Tibial artery (tissue), 4 donors: Measurements from ENCODE around the gene AGFG1.
"Not testable (repeated sequence)": the region's sequence is repeated elsewhere in the genome, so short reads cannot be mapped to it uniquely, and the experiment has no call there.

Source experiments
- DNase-seq, 2 donors: peaks; one replicate each; pipeline ENCODE4 v3.0.0-alpha.2; 2019
- H3K27ac ChIP-seq, 2 donors: fragments of 200-600 bp; sonication (generic) in 1 of 2; 1 replicate in 1 of 2; 2 replicates in 1 of 2; pipeline ENCODE4 v1.5.1; 2018 to 2019; ENCODE audit warnings: mild to moderate bottlenecking in 1 of 2
- H3K27me3 ChIP-seq, 2 donors: fragments of 200-600 bp; sonication (generic) in 1 of 2; one replicate each; pipeline versions ENCODE4 v1.5.1 to v1.6.0; 2016 to 2019
- H3K36me3 ChIP-seq, 3 donors: fragments of 200-600 bp; sonication (generic) in 2 of 3; one replicate each; pipeline ENCODE4 v1.5.1; 2016 to 2019; ENCODE audit warnings: mild to moderate bottlenecking in 2 of 3
- H3K4me1 ChIP-seq, 4 donors: fragments of 200-600 bp; sonication (generic) in 2 of 4; 1 replicate in 3 of 4; 2 replicates in 1 of 4; pipeline ENCODE4 v1.5.1; 2016 to 2019
- H3K4me3 ChIP-seq, 2 donors: fragments of 200-600 bp; sonication (generic) in 1 of 2; 1 replicate in 1 of 2; 2 replicates in 1 of 2; pipeline ENCODE4 v1.5.1; 2018 to 2019; ENCODE audit warnings: mild to moderate bottlenecking in 2 of 2
- H3K9me3 ChIP-seq, 3 donors: fragments of 200-600 bp; sonication (generic) in 1 of 3; one replicate each; pipeline ENCODE4 v1.5.1; 2016 to 2019
- intact Hi-C: fragments of 100-400 bp; cut with DNase I; formaldehyde crosslinking; loops from one replicate; pipeline ENCODE4 v1.15.0; 2023; ENCODE audit warnings: low total_unique reads
- TF ChIP-seq, protein P1 (sequence below), 2 experiments: fragments of 200-600 bp in 1 of 2; fragments of 450-650 bp in 1 of 2; IDR thresholded peaks; one replicate each; pipeline ENCODE4 v1.5.1; 2017 to 2019; ENCODE audit warnings: antibody characterized with exemption in 2 of 2, mild to moderate bottlenecking in 1 of 2, moderate library complexity in 1 of 2

AGFG1 gene

DNA sequence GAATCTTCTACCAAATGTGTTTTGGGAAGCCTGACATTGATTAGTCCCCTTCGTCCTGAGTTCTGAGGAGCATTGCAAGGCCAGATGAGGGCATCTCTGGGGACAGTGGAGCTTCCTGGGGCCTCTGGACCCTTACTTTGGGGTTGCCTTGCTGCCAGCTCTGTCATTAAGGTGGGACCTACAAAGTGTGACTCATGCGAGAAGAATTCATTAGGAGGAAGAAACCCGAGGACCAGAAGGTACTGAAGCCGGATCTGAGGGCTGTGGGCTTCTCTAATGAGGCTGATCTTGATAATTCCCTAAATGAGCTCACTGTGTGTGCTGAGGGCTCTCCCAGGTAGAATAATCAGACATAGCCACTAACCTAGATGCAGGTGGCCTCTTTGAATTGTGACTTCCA is 126.0 kb downstream of the AGFG1 start:
- no peaks in the 10 kb centered on the region for H3K4me1 ChIP-seq
- intact Hi-C loops = no loop called here
- H3K27ac ChIP-seq = no peak overlapping the region
- TF ChIP-seq, protein P1, sequence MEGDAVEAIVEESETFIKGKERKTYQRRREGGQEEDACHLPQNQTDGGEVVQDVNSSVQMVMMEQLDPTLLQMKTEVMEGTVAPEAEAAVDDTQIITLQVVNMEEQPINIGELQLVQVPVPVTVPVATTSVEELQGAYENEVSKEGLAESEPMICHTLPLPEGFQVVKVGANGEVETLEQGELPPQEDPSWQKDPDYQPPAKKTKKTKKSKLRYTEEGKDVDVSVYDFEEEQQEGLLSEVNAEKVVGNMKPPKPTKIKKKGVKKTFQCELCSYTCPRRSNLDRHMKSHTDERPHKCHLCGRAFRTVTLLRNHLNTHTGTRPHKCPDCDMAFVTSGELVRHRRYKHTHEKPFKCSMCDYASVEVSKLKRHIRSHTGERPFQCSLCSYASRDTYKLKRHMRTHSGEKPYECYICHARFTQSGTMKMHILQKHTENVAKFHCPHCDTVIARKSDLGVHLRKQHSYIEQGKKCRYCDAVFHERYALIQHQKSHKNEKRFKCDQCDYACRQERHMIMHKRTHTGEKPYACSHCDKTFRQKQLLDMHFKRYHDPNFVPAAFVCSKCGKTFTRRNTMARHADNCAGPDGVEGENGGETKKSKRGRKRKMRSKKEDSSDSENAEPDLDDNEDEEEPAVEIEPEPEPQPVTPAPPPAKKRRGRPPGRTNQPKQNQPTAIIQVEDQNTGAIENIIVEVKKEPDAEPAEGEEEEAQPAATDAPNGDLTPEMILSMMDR (IDR thresholded peaks at IDR 0.05) = no peak
- no peaks in the 10 kb centered on the region for H3K9me3 ChIP-seq
- H3K4me3 ChIP-seq = no peak overlapping the region
- no peak for DNase-seq
- no peaks in the 10 kb centered on the region for H3K36me3 ChIP-seq
- H3K27me3 ChIP-seq = no peaks in the 10 kb centered on the region

DNA sequence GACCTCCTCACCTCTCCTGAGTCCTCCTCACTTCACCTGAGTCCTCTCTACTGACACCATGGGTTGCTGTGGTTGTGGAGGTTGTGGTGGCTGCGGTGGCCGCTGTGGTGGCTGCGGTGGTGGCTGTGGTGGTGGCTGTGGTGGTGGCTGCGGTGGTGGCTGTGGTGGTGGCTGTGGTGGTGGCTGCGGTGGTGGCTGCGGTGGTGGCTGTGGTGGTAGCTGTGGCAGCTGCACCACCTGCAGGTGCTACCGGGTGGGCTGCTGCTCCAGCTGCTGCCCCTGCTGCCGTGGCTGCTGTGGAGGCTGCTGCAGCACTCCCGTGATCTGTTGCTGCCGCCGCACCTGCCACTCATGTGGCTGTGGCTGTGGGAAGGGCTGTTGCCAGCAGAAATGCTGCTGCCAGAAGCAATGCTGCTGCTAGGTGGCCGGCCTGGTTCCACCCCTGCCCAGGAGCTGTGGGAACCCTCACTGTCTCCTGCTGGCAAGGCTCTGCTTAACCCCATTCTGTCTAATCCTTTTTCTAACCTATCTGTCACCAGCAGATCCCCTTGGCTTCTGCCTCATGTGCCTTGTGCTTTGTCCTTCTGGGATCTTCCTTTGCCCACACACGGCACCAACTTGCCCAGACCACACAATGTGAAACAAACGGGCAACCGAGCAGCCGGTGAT is 127.0 kb downstream of the AGFG1 start, which contains the start of gene SCYGR2:
Gene SCYGR2 (plus strand): TSS at position 59 of the 669 bp plus-strand sequence. CDS start 0 bp downstream, at position 59.
- intact Hi-C loops, H3K36me3 ChIP-seq, H3K4me3 ChIP-seq, H3K27me3 ChIP-seq, H3K9me3 ChIP-seq, H3K4me1 ChIP-seq, H3K27ac ChIP-seq, DNase-seq: not testable (repeated sequence)

DNA sequence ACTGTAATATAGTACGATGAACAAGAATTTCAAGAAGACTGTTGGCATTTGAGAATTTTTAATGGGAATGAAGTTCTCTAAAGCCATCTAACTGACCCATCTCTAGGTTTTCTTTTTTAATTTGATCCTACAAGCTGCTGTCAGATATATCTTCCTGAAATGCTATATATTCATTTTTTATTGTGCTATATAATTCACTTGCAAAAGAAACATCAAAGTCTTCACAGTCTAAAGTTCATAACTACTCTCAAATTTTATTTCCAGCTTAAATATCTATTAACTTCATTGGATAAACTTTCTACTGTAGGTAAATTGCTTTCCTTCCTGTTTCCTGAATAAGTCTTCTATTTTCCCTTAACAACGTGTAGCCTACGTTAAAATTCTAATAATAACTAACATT is 130.4 kb downstream of the AGFG1 start:
- TF ChIP-seq, protein P1 (IDR thresholded peaks at IDR 0.05) = no peak
- intact Hi-C loops = no loop called here
- Histone ChIP-seq H3K9me3 (no peaks in the 10 kb centered on the region), H3K27ac (no peak overlapping the region), H3K36me3 (no peaks in the 10 kb centered on the region), H3K27me3 (no peaks in the 10 kb centered on the region), H3K4me1 (no peaks in the 10 kb centered on the region), H3K4me3 (no peak overlapping the region)
- DNase-seq = no peak

DNA sequence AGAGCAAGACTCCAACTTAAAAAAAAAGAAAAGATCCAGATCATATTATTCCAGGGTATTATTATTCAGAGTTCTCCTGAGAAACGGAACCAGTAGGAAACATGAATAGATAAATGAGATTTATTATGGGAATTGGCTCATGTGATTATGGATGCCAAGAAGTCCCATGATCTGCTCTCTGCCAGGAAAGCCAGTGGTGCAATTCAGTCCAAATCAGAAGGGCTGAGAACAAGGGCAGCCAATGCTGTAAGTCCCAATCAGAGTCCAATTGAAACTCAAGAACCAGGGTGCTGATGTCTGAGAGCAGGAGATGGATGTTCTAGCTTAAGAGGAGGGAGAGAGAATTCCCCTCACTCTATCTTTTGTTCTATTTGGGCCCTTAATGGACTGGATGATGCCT is 134.5 kb downstream of the AGFG1 start:
- no peaks in the 10 kb centered on the region for H3K9me3 ChIP-seq
- no peak overlapping the region for H3K27ac ChIP-seq
- H3K4me1 ChIP-seq = no peaks in the 10 kb centered on the region
- no peak overlapping the region for H3K4me3 ChIP-seq
- H3K36me3 ChIP-seq = no peaks in the 10 kb centered on the region
- intact Hi-C loops = no loop called here
- no peaks in the 10 kb centered on the region for H3K27me3 ChIP-seq
- peak in 1 of 2 donors; percentile 50 for DNase-seq
- TF ChIP-seq, protein P1 (IDR thresholded peaks at IDR 0.05) = no peak

DNA sequence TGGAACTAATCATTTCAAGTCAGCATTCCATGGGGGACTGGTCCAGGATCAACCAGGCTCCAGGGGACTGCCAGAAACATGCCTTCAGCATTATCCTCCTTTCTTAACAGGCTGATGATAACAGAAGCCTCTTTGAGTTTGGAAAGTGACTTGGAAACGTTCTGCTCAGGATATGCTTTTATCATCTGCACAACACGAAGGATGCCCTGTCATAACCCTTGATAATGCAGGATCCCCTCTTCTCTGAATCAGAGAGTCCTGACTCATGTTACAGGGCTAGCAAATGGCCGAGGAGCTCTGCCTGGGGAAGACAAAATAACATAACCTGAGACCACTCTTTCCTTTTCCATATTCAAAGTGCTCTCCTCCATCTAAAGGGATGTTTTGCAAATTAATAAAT is 136.0 kb downstream of the AGFG1 start:
- no peaks in the 10 kb centered on the region for H3K36me3 ChIP-seq
- no peak for DNase-seq
- no peaks in the 10 kb centered on the region for H3K9me3 ChIP-seq
- TF ChIP-seq, protein P1 (IDR thresholded peaks at IDR 0.05) = no peak
- intact Hi-C loops = no loop called here
- no peaks in the 10 kb centered on the region for H3K4me1 ChIP-seq
- no peak overlapping the region for H3K27ac ChIP-seq
- no peaks in the 10 kb centered on the region for H3K27me3 ChIP-seq
- no peak overlapping the region for H3K4me3 ChIP-seq

DNA sequence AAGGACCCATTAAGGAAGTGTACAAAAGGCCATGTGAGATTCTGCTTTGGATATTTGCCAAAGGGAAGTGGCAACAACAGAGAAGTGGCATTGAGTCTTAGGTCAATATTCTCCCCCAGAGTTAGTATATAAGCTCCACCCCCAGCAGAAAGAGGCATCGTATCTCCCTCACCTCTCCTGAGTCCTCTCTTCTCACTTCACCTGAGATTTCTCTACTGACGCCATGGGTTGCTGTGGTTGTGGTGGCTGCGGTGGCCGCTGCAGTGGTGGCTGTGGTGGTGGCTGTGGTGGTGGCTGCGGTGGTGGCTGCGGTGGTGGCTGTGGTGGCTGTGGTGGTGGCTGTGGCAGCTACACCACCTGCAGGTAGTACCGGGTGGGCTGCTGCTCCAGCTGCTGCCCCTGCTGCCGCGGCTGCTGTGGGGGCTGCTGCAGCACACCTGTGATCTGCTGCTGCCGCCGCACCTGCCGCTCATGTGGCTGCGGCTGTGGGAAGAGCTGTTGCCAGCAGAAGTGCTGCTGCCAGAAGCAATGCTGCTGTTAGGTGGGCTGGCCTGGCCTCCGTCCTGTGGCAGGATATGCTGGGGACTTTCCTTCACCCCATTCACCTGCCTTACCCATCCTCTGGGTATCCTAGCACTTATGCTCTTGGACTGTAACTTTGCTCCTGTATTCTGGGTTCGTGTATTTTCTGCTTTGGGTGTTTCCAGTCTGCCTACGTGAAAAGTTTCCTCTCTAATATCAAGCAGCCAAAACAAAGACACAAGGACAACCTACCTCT is 136.8 kb downstream of the AGFG1 start:
- Histone ChIP-seq H3K36me3 (no peaks in the 10 kb centered on the region), H3K4me3 (no peak overlapping the region), H3K9me3 (no peaks in the 10 kb centered on the region), H3K27me3 (no peaks in the 10 kb centered on the region), H3K4me1 (no peaks in the 10 kb centered on the region), H3K27ac (no peak overlapping the region)
- DNase-seq = no peak
- TF ChIP-seq, protein P1 (IDR thresholded peaks at IDR 0.05) = no peak
- intact Hi-C loops = no loop called here
